HCT116 (cell line): Measurements from ENCODE around the gene STUM. TPM values are rescaled to one million over a fixed set of nuclear protein-coding genes. Genes with fewer than 3 reads are reported as not detected.
A peak's percentile ranks its signal among the peaks of the same experiment; 100 is the strongest.

Source experiments
- ATAC-seq: fragments of 200-7000 bp; cut with Tn5 transposase; 2 replicates; pipeline ENCODE4 v1.9.1; 2020; ENCODE audit warnings: mild to moderate bottlenecking, moderate library complexity
- BruUV-seq: library from RNA; stranded (reverse); fragments of 400-500 nt; replicated peaks from 2 replicates; lab custom pipeline; 2021; lab: Mats Ljungman, UMichigan
- CTCF ChIA-PET: fragments of 300-600 bp; sonication (Branson Sonifier 250); formaldehyde crosslinking; loops from one replicate; lab custom pipeline; 2021; ENCODE audit warnings: antibody characterized with exemption; lab: Charles Lee
- POLR2A ChIA-PET: fragments of 300-600, 350-600 bp; sonication (Branson Sonifier 250); formaldehyde crosslinking; loops from one replicate; lab custom pipeline; 2021; ENCODE audit warnings: antibody characterized with exemption; lab: Charles Lee
- RAD21 ChIA-PET, 2 experiments: fragments of 300-600 bp; sonication (Branson Sonifier 250); formaldehyde crosslinking; loops; one replicate each; lab custom pipeline; 2023; ENCODE audit warnings: low total read pairs in 2 of 2; ENCODE audit not compliant: uncharacterized antibody in 2 of 2, unreplicated experiment in 2 of 2, low non-redundant PET in 1 of 2; lab: Charles Lee
- DNase-seq: peaks from one replicate; pipeline ENCODE4 v3.0.0-alpha.2; 2010; ENCODE audit warnings: low read depth, low spot score
- H2AFZ ChIP-seq: fragments of 200-600 bp; shearing (Covaris generic), sonication (generic); 2 replicates; pipeline ENCODE4 v1.6.1; 2017; ENCODE audit warnings: low read depth, mixed run types, mixed read lengths, antibody characterized with exemption, low read length; ENCODE audit not compliant: poor library complexity, severe bottlenecking
- H3K27ac ChIP-seq: 2 replicates; pipeline ENCODE4 v1.5.1; 2012; ENCODE audit warnings: low read depth, low read length
- H3K27me3 ChIP-seq: fragments of 200-600 bp; sonication (generic); 2 replicates; pipeline ENCODE4 v1.6.1; 2016; ENCODE audit warnings: mixed run types, low read length, mixed read lengths; ENCODE audit not compliant: insufficient read depth
- H3K36me3 ChIP-seq, 2 experiments: fragments of 200-500 bp in 1 of 2; fragments of 200-600 bp in 1 of 2; sonication (Bioruptor generic) in 1 of 2; sonication (generic) in 1 of 2; 2 replicates each; pipeline versions ENCODE4 v1.5.1 to v1.6.1; 2014 to 2016; ENCODE audit warnings: low read length in 2 of 2, inconsistent platforms in 1 of 2, mixed read lengths in 1 of 2, mixed run types in 1 of 2; ENCODE audit not compliant: insufficient read depth in 2 of 2, control insufficient read depth in 1 of 2
- H3K4me1 ChIP-seq, 2 experiments: fragments of 200-600 bp in 1 of 2; sonication (generic) in 1 of 2; 2 replicates each; pipeline versions ENCODE4 v1.5.1 to v1.6.1; 2012 to 2017; ENCODE audit warnings: low read length in 2 of 2, inconsistent platforms in 1 of 2, mild to moderate bottlenecking in 1 of 2, mixed read lengths in 1 of 2, mixed run types in 1 of 2, moderate library complexity in 1 of 2; ENCODE audit not compliant: insufficient read depth in 2 of 2, control insufficient read depth in 1 of 2
- H3K4me2 ChIP-seq: fragments of 200-600 bp; sonication (generic); 2 replicates; pipeline ENCODE4 v1.6.1; 2017; ENCODE audit warnings: mixed run types, low read length, mixed read lengths
- H3K4me3 ChIP-seq, 2 experiments: fragments of 200-600 bp in 1 of 2; sonication (generic) in 1 of 2; replicated peaks in 1 of 2; 2 replicates each; pipeline ENCODE4 v1.5.1; 2011 to 2016; ENCODE audit warnings: low read length in 2 of 2, control low read depth in 1 of 2, low read depth in 1 of 2, mild to moderate bottlenecking in 1 of 2, mixed read lengths in 1 of 2, mixed run types in 1 of 2
- H3K79me2 ChIP-seq: fragments of 200-600 bp; sonication (generic); 2 replicates; pipeline ENCODE4 v1.6.1; 2017; ENCODE audit warnings: mild to moderate bottlenecking, mixed run types, low read length, moderate library complexity, mixed read lengths; ENCODE audit not compliant: insufficient read depth
- H3K9ac ChIP-seq: fragments of 200-600 bp; sonication (generic); 2 replicates; pipeline ENCODE4 v1.6.1; 2016; ENCODE audit warnings: low read length, mixed read lengths
- H3K9me2 ChIP-seq: fragments of 200-600 bp; sonication (generic), shearing (Covaris generic); 2 replicates; pipeline ENCODE4 v1.6.1; 2017; ENCODE audit warnings: mixed run types, mild to moderate bottlenecking, moderate library complexity; ENCODE audit not compliant: insufficient read depth
- H3K9me3 ChIP-seq, 2 experiments: fragments of 200-500 bp in 1 of 2; fragments of 200-600 bp in 1 of 2; sonication (Bioruptor generic) in 1 of 2; sonication (generic) in 1 of 2; 2 replicates each; pipeline ENCODE4 v1.6.1; 2014 to 2017; ENCODE audit warnings: low read length in 2 of 2, mixed read lengths in 2 of 2, inconsistent platforms in 1 of 2, low read depth in 1 of 2, mild to moderate bottlenecking in 1 of 2, mixed run types in 1 of 2, moderate library complexity in 1 of 2; ENCODE audit not compliant: control insufficient read depth in 1 of 2, insufficient read depth in 1 of 2
- H4K20me1 ChIP-seq: fragments of 200-600 bp; sonication (generic), shearing (Covaris generic); 2 replicates; pipeline ENCODE4 v1.6.1; 2017; ENCODE audit warnings: mixed run types, mild to moderate bottlenecking, moderate library complexity; ENCODE audit not compliant: insufficient read depth
- CTCF ChIP-seq, 3 experiments: fragments of 200-600 bp in 1 of 3; sonication (generic) in 1 of 3; IDR thresholded peaks in 2 of 3; conservative IDR thresholded peaks in 1 of 3; 2 replicates each; pipeline ENCODE4 v1.5.1; 2012 to 2017; ENCODE audit warnings: low read depth in 2 of 3, low read length in 2 of 3, antibody characterized with exemption in 1 of 3, borderline replicate concordance in 1 of 3, control low read depth in 1 of 3, mild to moderate bottlenecking in 1 of 3, mixed read lengths in 1 of 3, mixed run types in 1 of 3, moderate library complexity in 1 of 3; ENCODE audit not compliant: insufficient read depth in 1 of 3
- RAD21 ChIP-seq: IDR thresholded peaks from 2 replicates; pipeline ENCODE4 v1.6.1; 2012; ENCODE audit warnings: low read depth, mild to moderate bottlenecking
- REST ChIP-seq: IDR thresholded peaks from 2 replicates; pipeline ENCODE4 v1.6.1; 2012; ENCODE audit warnings: low read depth
- TCF7L2 ChIP-seq: IDR thresholded peaks from 2 replicates; pipeline ENCODE4 v1.7.0; 2011; ENCODE audit warnings: borderline replicate concordance, inconsistent platforms; ENCODE audit not compliant: insufficient read depth, insufficient read length; ENCODE audit errors: extremely low read depth
- intact Hi-C: fragments of 100-400 bp; cut with micrococcal nuclease; formaldehyde crosslinking; loops from 2 replicates; pipeline ENCODE4 v1.10.0; 2022
- total RNA-seq: library from RNA; stranded (reverse); gene quantifications from one replicate; pipeline ENCODE4 v1.2.1, GENCODE V29; 2021; ENCODE audit not compliant: unreplicated experiment

Gene STUM
- total RNA-seq, 1 experiment from 2014 or later, result not detected

- ChIA-PET CTCF (no interaction called here), RAD21 (no interaction called here), POLR2A (no interaction called here)
- intact Hi-C loops, result no loop called here
- Histone ChIP-seq H4K20me1 (no peaks in the 10 kb centered on the region), H3K36me3 (no peaks in the 10 kb centered on the region), H3K79me2 (no peaks in the 10 kb centered on the region), H3K27ac (no peak overlapping the region), H3K27me3 (no peaks in the 10 kb centered on the region), H2AFZ (no peak overlapping the region), H3K9me2 (no peaks in the 10 kb centered on the region), H3K9ac (no peak overlapping the region), H3K4me3 (no peak overlapping the region), H3K9me3 (no peaks in the 10 kb centered on the region), H3K4me1 (no peaks in the 10 kb centered on the region), H3K4me2 (no peak overlapping the region)
- ATAC-seq (no peak), DNase-seq (no peak)
- no TSS peak for BruUV-seq
- TF ChIP-seq REST (peak; percentile 20; the same call in 1 of the 2 replicates), RAD21 (no peak), TCF7L2 (no peak), CTCF (IDR thresholded peaks at IDR 0.05 in 2 of 3, conservative IDR thresholded peaks at IDR 0.05 in 1 of 3; ENCODE audit: borderline replicate concordance in 1 of 3, insufficient read depth in 1 of 3, low read depth in 2 of 3, low read length in 2 of 3) (no peak)
- TF ChIP-seq, all 23 proteins: peak for 1
Observed at GRCh38 chr1:226580625-226581270, 32.2 kb downstream of the STUM start.
